Left renal cortex interstitium (tissue), 4 donors: ENCODE measurements around the gene RAET1G. TPM values are rescaled to one million over a fixed set of nuclear protein-coding genes. Genes with fewer than 3 reads are reported as not detected.
"Not testable (repeated sequence)": the region's sequence is repeated elsewhere in the genome, so short reads cannot be mapped to it uniquely, and the experiment has no call there.

ENCODE experiments used
- DNase-seq, 4 donors: peaks; one replicate each; pipeline ENCODE4 v3.0.0-alpha.2; 2013; ENCODE audit warnings: low read depth in 4 of 4, low spot score in 2 of 4, missing footprints in 1 of 4
- polyA plus RNA-seq, 4 donors: library from polyadenylated mRNA; unstranded; fragments of 120-200 nt; gene quantifications; one replicate each; pipeline ENCODE4 v1.2.1, GENCODE V29; 2013; ENCODE audit not compliant: insufficient read length in 4 of 4

RAET1G gene
- polyA plus RNA-seq, 4 donors, result 0.90 to 1.8 (median 1.2) TPM

GRCh38 chr6:149898966-149899365, 24.0 kb downstream of the RAET1G start:
- DNase-seq, result no peak

DNA sequence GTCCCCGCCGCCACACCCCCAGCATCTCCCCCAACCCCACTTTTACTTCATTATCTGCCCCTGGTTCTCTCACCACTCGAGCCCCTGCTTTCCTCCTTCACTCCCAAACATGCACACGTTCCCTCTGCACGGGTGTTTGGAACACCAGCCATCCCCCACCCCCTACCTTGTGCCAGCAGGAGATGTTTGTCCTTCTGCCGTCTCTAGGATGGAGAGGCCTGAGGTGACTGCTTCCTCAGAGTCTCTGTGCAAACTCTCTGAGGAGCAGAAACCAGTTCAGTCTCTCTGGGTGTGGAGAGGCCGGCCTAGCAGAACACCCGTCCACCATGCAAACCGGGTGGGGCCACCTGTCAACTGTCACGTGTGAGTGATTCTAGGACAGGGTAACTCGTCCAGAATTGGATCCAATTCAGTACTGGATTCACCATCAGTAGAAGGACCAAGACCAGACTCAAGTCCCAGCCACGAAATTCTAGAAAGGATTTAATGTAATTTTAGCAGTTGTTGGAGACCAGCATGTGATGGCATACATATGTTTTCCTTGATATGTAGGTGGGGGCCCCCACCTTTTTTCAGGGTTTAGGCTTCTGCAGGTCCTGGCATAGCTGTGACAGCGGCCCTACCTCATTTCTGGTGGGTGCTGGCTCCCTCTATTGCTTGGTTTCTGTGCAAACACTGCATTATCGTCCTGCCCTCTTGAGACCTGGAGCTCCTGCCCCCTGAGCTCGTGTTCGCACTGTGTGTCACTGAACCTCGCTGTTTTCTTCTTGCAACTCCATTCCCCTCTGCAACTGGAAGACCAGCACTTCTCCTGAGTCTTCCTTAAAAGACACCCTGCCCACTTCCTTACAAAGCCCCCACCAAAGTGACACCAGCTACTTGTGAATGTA, 24.8 kb downstream of the RAET1G start, which contains the start of gene RAET1E:
TSS of gene RAET1E (minus strand) at position 259 of the 890 bp plus-strand sequence. CDS start 7,212 bp downstream, outside the sequence.
- no peak for DNase-seq

DNA sequence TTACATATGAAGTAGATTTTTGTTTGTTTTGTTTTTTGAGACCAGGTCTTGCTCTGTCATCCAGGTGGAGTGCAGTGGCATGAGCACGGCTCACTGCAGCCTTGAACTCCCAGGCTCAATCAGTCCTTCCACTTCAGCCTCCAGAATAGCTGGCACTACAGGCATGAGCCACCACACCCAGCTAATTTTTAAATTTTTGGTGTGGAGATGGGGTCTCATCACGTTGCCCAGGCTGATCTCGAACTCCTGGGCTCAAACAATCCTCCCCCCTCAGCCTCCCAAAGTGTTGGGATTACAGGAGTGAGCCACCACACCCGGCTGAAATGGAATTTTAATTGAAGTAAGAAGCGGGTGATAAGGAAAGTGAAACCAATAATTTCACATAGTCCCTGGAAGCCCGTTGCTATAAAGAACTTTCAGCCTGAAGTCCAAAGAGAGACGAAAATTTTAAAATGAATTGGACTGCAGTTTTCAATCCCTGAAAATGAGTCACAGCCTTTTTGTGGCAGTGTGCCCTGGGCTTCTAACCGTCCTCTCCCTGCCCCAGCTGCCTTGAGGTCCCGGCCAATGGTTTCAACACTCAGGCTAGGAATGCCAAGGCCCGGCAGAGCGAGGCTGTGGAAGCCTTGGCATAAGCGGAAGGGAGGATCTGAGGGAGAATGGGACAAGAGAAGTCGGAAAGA, 25.8 kb downstream of the RAET1G start:
- no peak for DNase-seq

- DNase-seq, result no peak
Measured at GRCh38 chr6:149896491-149896890, 26.4 kb downstream of the RAET1G start.

DNA sequence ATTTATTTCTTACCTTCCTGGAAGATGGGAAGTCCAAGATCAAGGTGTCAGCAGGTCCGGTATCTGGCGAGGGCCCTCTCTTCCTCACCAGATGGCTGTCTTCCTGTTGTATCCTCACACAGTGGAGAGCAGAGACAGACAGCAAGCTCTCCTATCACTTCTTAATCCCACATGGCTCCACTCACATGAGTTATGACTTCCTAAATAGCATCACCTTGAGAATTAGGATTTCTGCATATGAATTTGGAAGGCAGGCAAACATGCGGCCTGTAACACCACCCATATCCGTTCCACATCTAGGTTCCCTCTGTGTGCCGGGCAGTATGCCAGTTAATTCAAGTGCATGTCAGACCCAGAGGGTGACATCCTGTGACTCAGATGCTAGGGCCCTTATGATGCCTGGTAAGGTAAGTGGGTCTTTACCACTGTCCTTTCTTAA, 27.1 kb downstream of the RAET1G start:
- no peak for DNase-seq

DNA sequence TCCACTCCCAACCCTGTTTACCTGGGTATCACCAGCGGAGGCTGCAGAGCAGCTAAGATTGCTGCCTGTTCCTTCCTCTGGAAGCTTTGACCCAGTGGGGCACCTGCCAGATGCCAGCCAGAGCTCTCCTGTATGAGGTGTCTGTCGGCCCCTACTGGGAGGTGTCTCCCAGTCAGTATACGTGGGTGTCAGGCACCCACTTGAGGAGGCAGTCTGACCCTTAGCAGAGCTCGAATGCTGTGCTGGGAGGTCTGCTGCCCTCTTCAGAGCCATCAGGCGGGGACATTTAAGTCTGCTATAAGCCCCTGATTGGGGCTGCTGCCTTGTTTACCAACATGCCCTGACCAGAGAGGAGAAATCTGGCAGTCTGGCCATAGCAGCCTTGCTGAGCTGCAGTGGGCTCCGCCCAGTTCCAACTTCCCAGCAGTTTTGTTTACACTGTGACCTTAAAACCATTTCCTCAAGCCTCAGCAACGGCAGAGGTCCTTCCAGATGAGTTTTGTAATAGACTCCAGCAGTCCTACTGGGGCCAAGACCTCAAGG, 27.8 kb downstream of the RAET1G start:
- no peak for DNase-seq

- DNase-seq, result not testable (repeated sequence)
Measured at GRCh38 chr6:149891864-149892263, 31.1 kb downstream of the RAET1G start.

DNA sequence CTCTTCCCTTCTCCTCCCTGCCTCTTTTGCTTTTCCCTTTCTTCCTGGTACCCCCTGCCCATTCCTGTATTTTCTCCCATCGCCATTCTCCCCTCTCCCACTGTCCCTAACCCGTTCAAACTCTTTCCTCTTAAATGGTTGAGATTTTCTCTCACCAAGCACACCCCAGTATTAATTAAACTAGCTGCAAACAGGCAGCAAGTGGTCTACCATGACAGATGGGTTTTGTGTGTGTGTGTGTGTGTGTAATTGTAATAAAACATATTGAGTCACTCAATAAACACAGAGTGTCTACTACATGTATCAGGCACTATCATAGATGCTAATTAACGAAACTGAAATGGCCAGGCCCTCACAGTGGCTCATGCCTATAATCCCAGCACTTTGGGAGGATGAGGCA, 31.7 kb downstream of the RAET1G start:
- DNase-seq, result no peak

- DNase-seq, result no peak
Measured at GRCh38 chr6:149890629-149891045, 32.3 kb downstream of the RAET1G start.

- DNase-seq, result no peak
Measured at GRCh38 chr6:149889326-149889725, 33.6 kb downstream of the RAET1G start.

- no peak for DNase-seq
Measured at GRCh38 chr6:149888659-149889058, 34.3 kb downstream of the RAET1G start.

GRCh38 chr6:149888093-149888492, 34.8 kb downstream of the RAET1G start:
- DNase-seq, result no peak

DNA sequence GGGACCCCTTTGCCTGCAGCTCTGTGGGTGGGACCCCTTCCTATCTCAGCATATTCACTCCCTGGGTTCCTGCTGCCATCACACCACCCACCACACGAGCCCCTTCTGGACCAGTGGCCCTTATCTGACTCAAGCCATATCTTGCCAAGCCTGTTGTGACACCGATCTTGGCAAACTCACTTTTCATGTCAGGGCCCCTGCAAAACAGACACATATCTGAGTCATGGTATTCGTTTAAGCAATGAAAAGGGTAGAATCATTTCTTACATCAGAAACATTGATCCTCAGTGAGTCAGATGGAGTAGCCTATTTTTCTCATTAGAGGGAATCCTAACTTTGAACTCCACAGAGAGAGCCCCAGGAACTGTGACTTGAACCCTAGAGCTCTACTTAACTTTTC, 35.6 kb downstream of the RAET1G start:
- no peak for DNase-seq

DNA sequence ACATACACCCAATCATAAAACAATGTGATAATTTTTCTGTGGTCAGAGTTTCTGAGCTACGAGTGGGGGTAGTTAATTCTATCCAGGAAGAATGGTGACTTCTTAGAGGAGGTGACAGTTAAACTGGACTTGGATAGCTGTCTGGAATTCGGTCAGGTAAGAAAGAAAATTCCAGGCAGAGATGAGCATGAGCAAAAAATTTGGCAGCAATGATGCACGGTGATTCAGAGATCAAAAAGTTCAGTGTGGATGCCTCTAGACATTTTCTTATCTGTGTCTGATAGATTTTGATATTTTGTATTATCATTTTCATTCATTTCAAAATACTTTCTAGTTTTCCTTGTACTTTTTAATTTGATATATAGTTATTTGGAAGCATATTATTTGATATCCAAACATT, 37.0 kb downstream of the RAET1G start:
- no peak for DNase-seq

- DNase-seq, result no peak
Measured at GRCh38 chr6:149884617-149885016, 38.3 kb downstream of the RAET1G start.

- no peak for DNase-seq
Measured at GRCh38 chr6:149884215-149884614, 38.7 kb downstream of the RAET1G start.

GRCh38 chr6:149881860-149882259, 41.1 kb downstream of the RAET1G start:
- no peak for DNase-seq

- no peak for DNase-seq
Measured at GRCh38 chr6:149881066-149881766, 41.7 kb downstream of the RAET1G start.

GRCh38 chr6:149877659-149878058, 45.3 kb downstream of the RAET1G start:
- no peak for DNase-seq

DNA sequence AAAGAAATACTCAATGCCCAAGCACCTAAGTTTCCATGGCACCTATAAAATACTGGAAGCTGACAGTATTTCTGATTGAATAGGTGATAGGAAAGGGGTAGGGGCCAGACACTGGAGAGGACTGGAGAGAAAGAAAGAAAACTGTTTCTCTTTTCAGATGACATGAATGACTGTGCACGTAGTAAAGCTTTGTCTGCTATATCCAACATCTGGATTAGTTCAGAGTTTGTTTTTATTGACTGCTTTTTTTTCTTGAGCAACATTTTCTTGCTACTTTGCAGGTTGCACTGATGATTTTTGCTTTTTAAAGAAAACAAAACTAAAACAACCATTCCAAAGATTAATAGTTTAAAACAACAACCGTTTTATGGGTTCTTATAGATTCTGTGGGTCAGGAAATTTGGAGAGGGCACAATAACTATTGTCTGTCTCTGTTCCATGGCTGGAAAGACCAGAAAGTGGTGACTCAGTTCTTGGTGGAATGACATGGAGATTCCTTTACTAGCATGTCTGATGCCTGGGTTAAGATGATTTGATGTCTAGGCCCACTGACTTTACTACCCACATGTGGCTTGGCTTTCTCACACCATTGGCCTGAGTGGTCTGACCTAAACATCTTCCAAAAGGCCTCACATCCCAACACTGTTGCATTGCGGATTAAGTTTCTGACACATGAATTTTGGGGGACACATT, 46.5 kb downstream of the RAET1G start:
- no peak for DNase-seq
